ENCODE data around the gene SLF2. TPM values are rescaled to one million over a fixed set of nuclear protein-coding genes. Genes with fewer than 3 reads are reported as not detected.
"Not testable (repeated sequence)": the region's sequence is repeated elsewhere in the genome, so short reads cannot be mapped to it uniquely, and the experiment has no call there.

The SLF2 gene
- total RNA-seq, 2 experiments from 2014 or later: 30.9 to 34.3 TPM

- H3K4me3 Mint-ChIP-seq: no peak overlapping the region
- H3K36me3 Mint-ChIP-seq (ENCODE audit: low read depth): no peaks in the 10 kb centered on the region
- intact Hi-C loops (cut with DNase I, micrococcal nuclease): loop anchor here (2.0 to 10.0 kb wide), 2 partner anchors 209 to 445 kb away; no protein-coding TSS in a partner anchor
- ATAC-seq (no peak), DNase-seq (no peak)
- ChIA-PET CTCF (interaction anchor here (0.7 to 2.0 kb wide), 2 partner anchors 318 to 668 kb away, joined by 3 to 15 read pairs; no protein-coding TSS in a partner anchor), POLR2A (no interaction called here)
- H3K27ac Mint-ChIP-seq: no peak overlapping the region
- no peaks in the 10 kb centered on the region for H3K9me3 Mint-ChIP-seq (ENCODE audit: low read depth)
- peaks cover 4% of the 10 kb centered on the region for H3K27me3 Mint-ChIP-seq
- H3K4me1 Mint-ChIP-seq: peaks cover 4% of the 10 kb centered on the region
Observed at GRCh38 chr10:100879741-100880360, 32.9 kb upstream of the SLF2 start.

GRCh38 chr10:100881556-100882213, 31.1 kb upstream of the SLF2 start:
- peaks cover 4% of the 10 kb centered on the region for H3K4me1 Mint-ChIP-seq
- H3K27ac Mint-ChIP-seq: no peak overlapping the region
- POLR2A ChIA-PET: no interaction called here
- H3K36me3 Mint-ChIP-seq (ENCODE audit: low read depth): no peaks in the 10 kb centered on the region
- CTCF ChIA-PET: interaction anchor here (0.7 to 1.9 kb wide), 7 partner anchors 10 to 449 kb away, joined by 3 to 10 read pairs (median 3); no protein-coding TSS in a partner anchor
- peaks cover 3% of the 10 kb centered on the region for H3K27me3 Mint-ChIP-seq
- DNase-seq (peak; percentile 32), ATAC-seq (no peak)
- no peaks in the 10 kb centered on the region for H3K9me3 Mint-ChIP-seq (ENCODE audit: low read depth)
- H3K4me3 Mint-ChIP-seq: no peak overlapping the region
- intact Hi-C loops (cut with DNase I, micrococcal nuclease): no loop called here

- ChIA-PET CTCF (interaction anchor here (0.6 to 1.9 kb wide), 7 partner anchors 11 to 449 kb away, joined by 3 to 10 read pairs (median 3); no protein-coding TSS in a partner anchor), POLR2A (no interaction called here)
- no peak for DNase-seq
- Mint-ChIP-seq H3K9me3 (ENCODE audit: low read depth) (no peaks in the 10 kb centered on the region), H3K4me1 (peaks cover 4% of the 10 kb centered on the region), H3K27ac (no peak overlapping the region), H3K36me3 (ENCODE audit: low read depth) (no peaks in the 10 kb centered on the region), H3K27me3 (peaks cover 3% of the 10 kb centered on the region), H3K4me3 (no peak overlapping the region)
- intact Hi-C loops (cut with DNase I, micrococcal nuclease): no loop called here
- ATAC-seq: no peak
Observed at GRCh38 chr10:100882252-100882651, 30.5 kb upstream of the SLF2 start.

- intact Hi-C loops (cut with DNase I, micrococcal nuclease): no loop called here
- DNase-seq: no peak
- Mint-ChIP-seq H3K9me3 (ENCODE audit: low read depth) (no peaks in the 10 kb centered on the region), H3K36me3 (ENCODE audit: low read depth) (no peaks in the 10 kb centered on the region), H3K27ac (no peak overlapping the region), H3K27me3 (peaks cover under 1% of the 10 kb centered on the region), H3K4me3 (no peak overlapping the region), H3K4me1 (peaks cover 4% of the 10 kb centered on the region)
- ChIA-PET POLR2A (no interaction called here), CTCF (interaction anchor here (0.6 kb wide), 1 partner anchor 354 kb away, joined by 3 read pairs; no protein-coding TSS in a partner anchor)
- ATAC-seq: no peak
Observed at GRCh38 chr10:100882671-100883311, 30.0 kb upstream of the SLF2 start.

- ATAC-seq (no peak), DNase-seq (no peak)
- H3K27ac Mint-ChIP-seq: no peak overlapping the region
- intact Hi-C loops (cut with DNase I, micrococcal nuclease): no loop called here
- H3K27me3 Mint-ChIP-seq: no peaks in the 10 kb centered on the region
- ChIA-PET CTCF (no interaction called here), POLR2A (no interaction called here)
- peaks cover 4% of the 10 kb centered on the region for H3K4me1 Mint-ChIP-seq
- H3K36me3 Mint-ChIP-seq (ENCODE audit: low read depth): no peaks in the 10 kb centered on the region
- no peak overlapping the region for H3K4me3 Mint-ChIP-seq
- no peaks in the 10 kb centered on the region for H3K9me3 Mint-ChIP-seq (ENCODE audit: low read depth)
Observed at GRCh38 chr10:100883312-100883821, 29.4 kb upstream of the SLF2 start.

- H3K36me3 Mint-ChIP-seq (ENCODE audit: low read depth); intact Hi-C loops (cut with DNase I, micrococcal nuclease); H3K9me3 Mint-ChIP-seq (ENCODE audit: low read depth); H3K27ac Mint-ChIP-seq; H3K4me1 Mint-ChIP-seq; ATAC-seq; DNase-seq; H3K4me3 Mint-ChIP-seq: not testable (repeated sequence)
- ChIA-PET CTCF (interaction anchor here (0.6 to 0.7 kb wide), 2 partner anchors 40 to 315 kb away, joined by 3 read pairs; no protein-coding TSS in a partner anchor), POLR2A (interaction anchor here (0.6 kb wide), 1 partner anchor 757 kb away, joined by 3 read pairs; no protein-coding TSS in a partner anchor)
- H3K27me3 Mint-ChIP-seq: peaks cover 16% of the 10 kb centered on the region
Observed at GRCh38 chr10:100885611-100886010, 27.2 kb upstream of the SLF2 start.

GRCh38 chr10:100886091-100886490, 26.7 kb upstream of the SLF2 start:
- H3K27ac Mint-ChIP-seq: no peak overlapping the region
- intact Hi-C loops (cut with DNase I, micrococcal nuclease): no loop called here
- H3K36me3 Mint-ChIP-seq (ENCODE audit: low read depth): no peaks in the 10 kb centered on the region
- ChIA-PET POLR2A (interaction anchor here (0.6 kb wide), 1 partner anchor 756 kb away, joined by 3 read pairs; no protein-coding TSS in a partner anchor), CTCF (no interaction called here)
- DNase-seq: no peak
- H3K27me3 Mint-ChIP-seq: peaks cover 19% of the 10 kb centered on the region
- no peak overlapping the region for H3K4me3 Mint-ChIP-seq
- ATAC-seq: no peak
- H3K9me3 Mint-ChIP-seq (ENCODE audit: low read depth): no peaks in the 10 kb centered on the region
- peaks cover 6% of the 10 kb centered on the region for H3K4me1 Mint-ChIP-seq

- H3K4me1 Mint-ChIP-seq: peaks cover 5% of the 10 kb centered on the region
- ChIA-PET CTCF (interaction anchor here (0.6 to 1.0 kb wide), 2 partner anchors 14 to 404 kb away, joined by 3 to 4 read pairs; no protein-coding TSS in a partner anchor), POLR2A (no interaction called here)
- H3K27ac Mint-ChIP-seq: no peak overlapping the region
- no peaks in the 10 kb centered on the region for H3K36me3 Mint-ChIP-seq (ENCODE audit: low read depth)
- ATAC-seq: no peak
- no peaks in the 10 kb centered on the region for H3K9me3 Mint-ChIP-seq (ENCODE audit: low read depth)
- intact Hi-C loops (cut with DNase I, micrococcal nuclease): no loop called here
- H3K27me3 Mint-ChIP-seq: peaks cover 19% of the 10 kb centered on the region
- no peak overlapping the region for H3K4me3 Mint-ChIP-seq
- no peak for DNase-seq
Observed at GRCh38 chr10:100886521-100886920, 26.2 kb upstream of the SLF2 start.

- Mint-ChIP-seq H3K27me3 (peaks cover 19% of the 10 kb centered on the region), H3K4me3 (no peak overlapping the region), H3K9me3 (ENCODE audit: low read depth) (no peaks in the 10 kb centered on the region), H3K27ac (no peak overlapping the region), H3K36me3 (ENCODE audit: low read depth) (no peaks in the 10 kb centered on the region), H3K4me1 (peaks cover 5% of the 10 kb centered on the region)
- ATAC-seq: no peak
- POLR2A ChIA-PET: no interaction called here
- intact Hi-C loops (cut with DNase I, micrococcal nuclease): no loop called here
- DNase-seq: no peak
- CTCF ChIA-PET: interaction anchor here (0.6 to 2.3 kb wide), 3 partner anchors 8 to 404 kb away, joined by 3 to 12 read pairs (median 4); no protein-coding TSS in a partner anchor
Observed at GRCh38 chr10:100886963-100887362, 25.8 kb upstream of the SLF2 start.

- no peaks in the 10 kb centered on the region for H3K36me3 Mint-ChIP-seq (ENCODE audit: low read depth)
- H3K4me3 Mint-ChIP-seq: no peak overlapping the region
- H3K27me3 Mint-ChIP-seq: peaks cover 21% of the 10 kb centered on the region
- no peaks in the 10 kb centered on the region for H3K9me3 Mint-ChIP-seq (ENCODE audit: low read depth)
- DNase-seq: no peak
- intact Hi-C loops (cut with DNase I, micrococcal nuclease): no loop called here
- ChIA-PET CTCF (interaction anchor here (0.6 to 2.3 kb wide), 13 partner anchors 9 to 1419 kb away, joined by 3 to 12 read pairs (median 3); no protein-coding TSS in a partner anchor), POLR2A (no interaction called here)
- ATAC-seq: no peak
- H3K4me1 Mint-ChIP-seq: peaks cover 4% of the 10 kb centered on the region
- no peak overlapping the region for H3K27ac Mint-ChIP-seq
Observed at GRCh38 chr10:100887761-100888296, 24.9 kb upstream of the SLF2 start.

- peaks cover 21% of the 10 kb centered on the region for H3K27me3 Mint-ChIP-seq
Observed at GRCh38 chr10:100888957-100889356, 23.8 kb upstream of the SLF2 start.

More at GRCh38 chr10:100888957-100889356, 23.8 kb upstream of the SLF2 start:
- ChIA-PET POLR2A (interaction anchor here (0.5 to 0.6 kb wide), 2 partner anchors 320 to 346 kb away, joined by 3 read pairs; no protein-coding TSS in a partner anchor), CTCF (interaction anchor here (0.6 to 2.3 kb wide), 13 partner anchors 10 to 280 kb away, joined by 3 to 12 read pairs (median 3); no protein-coding TSS in a partner anchor)
- ATAC-seq (no peak), DNase-seq (no peak)
- Mint-ChIP-seq H3K4me3 (no peak overlapping the region), H3K4me1 (peaks cover 4% of the 10 kb centered on the region), H3K9me3 (ENCODE audit: low read depth) (no peaks in the 10 kb centered on the region), H3K27ac (no peak overlapping the region), H3K36me3 (ENCODE audit: low read depth) (no peaks in the 10 kb centered on the region)
- intact Hi-C loops (cut with DNase I, micrococcal nuclease): no loop called here
